ENCODE results near the gene RAB13.
A peak's percentile ranks its signal among the peaks of the same experiment; 100 is the strongest.

The RAB13 gene

DNA sequence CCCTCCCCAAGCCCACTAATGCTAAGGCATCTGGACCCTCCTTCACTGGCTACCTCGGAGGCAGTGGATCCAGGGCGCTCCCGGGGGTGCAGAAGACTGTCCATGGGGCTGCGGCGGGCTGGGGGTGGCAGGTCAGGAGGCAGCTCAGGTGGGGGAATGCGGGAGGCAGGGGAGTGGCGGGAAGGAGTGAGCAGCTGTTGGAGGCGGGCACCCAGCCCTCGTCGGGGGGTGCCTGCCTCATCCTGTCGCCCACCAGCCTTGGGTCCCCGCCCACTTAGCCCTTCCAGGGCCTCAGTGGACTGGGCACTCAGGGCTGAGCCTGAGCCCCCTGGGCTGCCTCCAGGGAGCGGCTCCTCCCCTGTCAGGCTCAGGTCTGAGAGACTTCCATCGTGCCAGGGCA is 52.7 kb downstream of the RAB13 start:
- DNase-seq (ENCODE audit: low spot score): no peak

DNA sequence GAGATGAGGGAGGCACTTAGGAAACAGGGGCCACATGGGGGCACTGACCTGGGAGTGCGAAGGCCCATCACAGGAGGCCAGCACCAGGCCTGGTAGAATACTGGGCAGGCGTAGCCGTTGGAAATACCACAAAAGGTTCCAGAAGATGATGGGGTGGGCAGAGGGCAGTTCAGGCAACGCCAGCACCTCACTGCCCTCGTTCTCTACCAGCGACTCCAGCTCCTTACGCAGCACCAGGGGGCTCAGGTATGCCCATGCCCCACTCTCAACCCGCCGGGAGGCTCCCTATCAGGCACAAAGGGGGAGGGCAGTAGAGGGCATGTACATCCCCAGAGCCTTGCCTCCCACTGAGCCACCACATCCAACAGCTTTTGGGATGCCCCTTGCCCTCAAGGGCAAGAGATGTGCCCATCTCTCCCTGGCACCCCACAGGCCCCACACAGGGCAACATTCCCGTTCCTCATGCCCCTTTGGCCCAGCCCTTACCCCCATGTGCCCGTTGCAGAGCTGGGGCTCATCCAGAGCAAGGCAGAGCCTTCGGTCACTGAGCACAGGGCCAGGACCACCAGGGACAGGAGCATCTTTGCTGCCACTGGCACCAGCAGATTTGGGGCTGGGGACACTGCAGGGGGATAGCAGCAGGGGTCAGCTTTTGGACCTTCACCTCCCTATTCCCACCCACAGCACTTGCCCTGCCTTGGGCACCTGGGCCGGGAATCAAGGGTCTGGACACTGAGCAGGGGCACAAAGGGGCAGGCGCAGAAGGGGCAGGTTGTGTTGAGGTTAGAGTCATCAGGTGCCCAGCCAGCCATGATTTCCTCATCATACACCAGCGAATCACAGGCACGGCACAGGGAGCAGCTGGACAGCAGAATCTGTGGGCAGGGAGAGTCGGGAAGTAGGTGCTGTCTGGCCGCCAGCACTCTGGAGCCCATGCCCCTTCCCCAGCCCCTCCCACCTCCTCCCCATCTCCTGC is 53.7 kb downstream of the RAB13 start:
- DNase-seq (ENCODE audit: low spot score): peak; percentile 55

Data from kidney tubule cell (primary cell).